Measurements from ENCODE around the gene ALDH1L2.

Gene ALDH1L2

DNA sequence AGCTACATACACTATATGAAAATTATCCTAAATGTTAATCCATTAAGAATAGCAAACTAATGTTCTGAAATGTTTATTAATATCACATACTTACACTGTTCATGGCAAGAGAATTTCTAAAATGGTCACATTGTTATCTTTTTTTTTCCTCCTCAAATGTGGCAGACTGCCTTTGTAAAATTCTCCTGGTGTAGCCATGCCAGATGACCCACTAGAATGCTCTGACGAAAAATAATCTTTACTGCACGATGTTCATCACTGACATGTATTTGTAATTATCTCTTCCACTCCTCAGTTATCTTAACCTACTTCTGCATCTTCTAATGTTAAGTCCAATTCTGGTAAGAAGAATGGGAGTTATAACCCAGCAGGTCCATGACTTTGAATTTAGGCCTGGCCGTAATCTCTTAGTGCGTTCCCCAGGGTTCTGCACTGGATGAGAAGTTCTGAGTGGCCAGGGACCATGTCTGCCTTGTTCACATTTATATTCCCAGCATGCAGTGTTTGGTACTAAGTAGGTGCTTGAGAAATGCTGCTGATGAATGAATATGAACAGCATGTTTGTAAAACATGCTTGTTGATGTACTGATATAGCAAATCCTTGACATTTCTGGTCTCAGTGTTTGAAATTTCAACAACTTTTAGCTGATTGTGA is 51.4 kb downstream of the ALDH1L2 start:
- DNase-seq (ENCODE audit: low read depth) = no peak

GRCh38 chr12:105030820-105031807 is 53.1 kb downstream of the ALDH1L2 start:
- DNase-seq (ENCODE audit: low read depth) = no peak

GRCh38 chr12:105026411-105026810 is 57.8 kb downstream of the ALDH1L2 start:
- no peak for DNase-seq (ENCODE audit: low read depth)

DNA sequence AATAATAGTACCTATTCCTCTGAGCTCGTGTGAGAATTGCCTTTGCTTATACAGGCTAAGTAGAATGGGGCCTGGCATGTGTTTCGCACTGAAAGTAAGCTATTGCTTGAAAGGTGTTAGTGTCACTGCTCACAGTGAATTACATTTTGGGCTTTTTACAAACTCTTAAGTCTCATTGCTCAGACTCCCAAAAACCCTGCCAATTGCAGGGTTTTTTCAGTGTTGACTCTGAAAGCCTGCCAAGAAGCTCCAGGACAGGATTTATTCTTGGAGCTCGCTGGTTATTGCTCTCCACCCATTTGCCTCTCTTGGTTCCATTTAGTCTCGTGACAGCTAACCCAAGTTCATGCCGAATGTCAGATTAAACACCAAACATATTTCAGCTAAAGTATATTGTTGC is 58.4 kb downstream of the ALDH1L2 start:
- DNase-seq (ENCODE audit: low read depth) = no peak

DNA sequence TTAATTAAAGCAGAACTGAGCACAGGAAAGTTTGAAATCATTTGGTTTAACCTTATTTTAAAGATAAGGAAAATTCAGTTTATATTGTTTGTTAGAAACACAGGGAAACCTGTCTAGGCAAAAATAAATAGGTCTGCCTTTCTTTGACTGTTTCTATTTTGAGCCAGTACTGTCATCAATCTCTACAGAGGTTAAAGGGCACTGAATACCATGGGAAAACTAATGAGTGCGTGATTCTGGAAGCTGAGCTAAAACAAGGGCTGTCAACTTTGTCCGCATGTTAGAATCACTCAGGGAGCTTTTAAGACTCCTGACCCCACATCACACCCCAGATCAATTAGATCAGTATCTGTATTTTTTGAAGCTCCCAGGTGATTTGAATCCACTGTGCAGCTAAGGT is 59.3 kb downstream of the ALDH1L2 start:
- no peak for DNase-seq (ENCODE audit: low read depth)

DNA sequence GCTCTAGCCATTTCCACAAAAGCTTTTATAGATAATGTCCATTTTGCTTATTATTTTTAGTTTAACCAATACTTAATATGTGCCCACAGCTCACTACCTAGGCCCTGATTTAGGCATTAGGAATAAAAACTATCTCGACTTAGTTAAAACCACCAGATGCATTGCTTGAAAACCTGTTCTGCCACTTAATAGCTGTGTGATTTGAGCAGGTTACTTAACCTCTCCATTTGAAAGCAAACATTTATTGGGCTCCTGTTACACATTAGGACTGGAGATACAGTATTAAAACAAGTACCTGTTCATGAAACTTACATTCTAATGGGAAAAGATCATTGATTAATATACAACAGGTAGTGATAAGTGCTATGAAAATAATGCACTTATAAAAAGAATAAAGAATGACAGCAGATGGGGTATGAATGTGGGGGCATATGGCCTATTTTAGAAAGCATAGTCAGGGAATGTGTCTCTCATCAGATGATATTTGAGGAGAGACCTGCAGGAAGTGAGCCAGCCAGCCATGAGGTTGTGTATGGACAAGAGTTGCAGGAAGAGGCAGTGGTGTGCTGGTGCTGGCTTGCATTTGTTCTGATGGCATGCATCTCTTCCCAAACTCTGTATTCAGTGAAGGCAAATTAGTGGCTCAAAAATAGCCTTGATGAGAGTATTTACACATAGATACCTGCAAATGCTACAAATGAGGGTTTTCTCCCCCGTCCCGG is 63.9 kb downstream of the ALDH1L2 start:
- DNase-seq (ENCODE audit: low read depth) = no peak

GRCh38 chr12:105018776-105019175 is 65.5 kb downstream of the ALDH1L2 start:
- DNase-seq (ENCODE audit: low read depth) = no peak

GRCh38 chr12:105018012-105018411 is 66.2 kb downstream of the ALDH1L2 start:
- no peak for DNase-seq (ENCODE audit: low read depth)

- no peak for DNase-seq (ENCODE audit: low read depth)
Measured at GRCh38 chr12:105015543-105015942, 68.7 kb downstream of the ALDH1L2 start.

- DNase-seq (ENCODE audit: low read depth) = no peak
Measured at GRCh38 chr12:105014603-105015002, 69.7 kb downstream of the ALDH1L2 start.

GRCh38 chr12:105013892-105014291 is 70.4 kb downstream of the ALDH1L2 start:
- no peak for DNase-seq (ENCODE audit: low read depth)

DNA sequence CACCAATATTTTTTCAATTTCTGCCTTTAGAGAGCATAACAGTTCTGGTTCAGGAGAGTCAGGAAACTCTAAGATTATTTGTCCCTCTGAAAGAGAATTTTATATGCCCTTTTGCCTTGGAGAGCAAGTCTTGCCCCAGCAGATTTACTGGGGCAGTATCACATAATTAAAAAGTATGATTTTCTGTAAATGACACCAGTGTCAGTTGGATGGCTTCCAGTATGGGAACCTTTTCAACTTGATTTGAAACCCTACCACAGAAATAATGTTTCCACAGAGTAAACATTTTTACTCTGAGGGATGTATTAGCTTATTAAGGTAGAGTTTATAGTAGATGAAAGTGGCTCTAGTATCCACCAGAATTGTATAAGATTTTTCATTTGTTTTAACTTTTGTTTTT is 82.8 kb downstream of the ALDH1L2 start:
- no peak for DNase-seq (ENCODE audit: low read depth)

GRCh38 chr12:104999347-104999685 is 84.9 kb downstream of the ALDH1L2 start:
- DNase-seq (ENCODE audit: low read depth) = no peak

DNA sequence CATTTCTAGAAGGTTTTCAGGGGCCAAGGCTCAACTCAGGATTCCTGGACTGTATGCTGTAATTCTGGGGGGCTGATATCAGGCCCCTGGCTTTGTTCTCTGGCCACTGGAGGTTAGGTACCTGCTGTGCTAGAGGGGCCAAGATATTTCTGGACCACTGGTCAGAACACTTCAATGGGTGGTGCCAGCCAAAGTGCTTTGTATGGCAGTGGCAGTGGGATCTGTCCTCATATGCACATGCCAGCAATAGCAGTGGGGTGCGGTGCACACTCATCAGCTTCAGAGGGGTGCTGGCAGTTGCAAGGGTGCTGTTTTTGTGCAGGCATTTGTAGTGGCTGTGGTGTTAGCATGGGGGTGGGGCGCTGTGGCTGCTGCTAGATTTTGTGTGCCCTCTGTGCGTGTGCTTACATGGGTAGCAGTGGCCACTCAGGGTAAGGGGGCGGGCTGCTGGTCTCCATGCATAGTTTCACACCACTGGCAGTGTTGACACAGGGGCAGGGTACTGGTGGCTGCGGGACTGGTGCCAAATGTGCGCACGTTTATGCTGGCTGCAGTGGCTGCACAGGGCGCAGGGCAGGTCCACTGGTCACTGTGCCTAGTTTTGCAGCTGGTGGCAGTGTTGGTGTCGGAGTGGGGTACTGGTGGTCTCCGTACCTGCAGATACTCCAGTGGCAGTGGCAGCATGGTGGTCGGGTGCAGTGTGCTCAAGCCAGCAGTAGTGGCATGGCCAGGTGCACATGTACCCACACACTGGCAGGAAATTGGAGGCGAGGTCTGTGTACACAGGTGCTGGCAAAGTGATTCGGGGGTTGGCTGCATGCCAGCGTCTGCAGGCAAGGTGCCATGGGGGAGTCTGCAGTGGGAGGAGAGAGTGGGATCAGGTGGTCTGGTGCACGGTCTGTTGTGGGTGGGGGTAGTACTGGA is 85.6 kb downstream of the ALDH1L2 start:
- DNase-seq (ENCODE audit: low read depth) = no peak

- DNase-seq (ENCODE audit: low read depth) = no peak
Measured at GRCh38 chr12:104997541-104997940, 86.7 kb downstream of the ALDH1L2 start.

DNA sequence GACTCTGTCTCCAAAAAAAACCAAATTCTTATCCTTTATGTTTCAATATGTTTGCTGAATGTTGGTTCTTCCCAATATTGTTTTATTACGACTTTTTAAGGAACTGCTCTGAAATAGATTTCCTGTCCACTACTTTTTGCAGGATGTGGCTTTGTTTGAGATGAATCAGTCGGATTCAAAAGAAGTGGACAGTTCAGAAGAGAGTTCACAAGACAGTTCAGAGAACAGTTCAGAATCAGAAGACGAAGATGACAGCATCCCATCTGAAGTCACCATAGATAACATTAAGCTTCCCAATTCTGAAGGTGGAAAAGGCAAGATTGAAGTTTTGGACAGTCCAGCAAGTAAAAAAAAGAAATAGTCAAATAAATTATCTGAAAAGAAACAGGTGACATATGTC is 89.9 kb downstream of the ALDH1L2 start:
- no peak for DNase-seq (ENCODE audit: low read depth)

- DNase-seq (ENCODE audit: low read depth) = no peak
Measured at GRCh38 chr12:104991565-104992128, 92.6 kb downstream of the ALDH1L2 start.

DNA sequence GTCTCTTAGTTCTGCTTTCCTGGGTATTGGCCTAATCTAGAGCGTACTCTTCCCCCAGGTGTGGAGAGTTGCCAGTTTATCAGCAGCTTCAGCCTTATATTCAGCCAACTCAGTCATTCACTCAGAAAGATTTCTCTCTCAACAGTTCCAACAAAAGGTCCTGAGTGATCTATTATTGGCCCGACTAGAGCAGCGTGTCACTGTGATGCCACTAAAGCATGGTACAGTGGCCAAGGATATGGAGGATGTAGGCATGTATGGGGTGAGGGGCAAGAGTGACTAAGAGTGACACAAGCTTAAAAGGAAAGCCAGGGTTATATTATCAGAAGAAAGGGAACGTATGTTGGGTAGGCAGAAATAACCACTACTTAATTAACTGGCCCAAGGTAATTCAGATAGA is 93.3 kb downstream of the ALDH1L2 start:
- no peak for DNase-seq (ENCODE audit: low read depth)

GRCh38 chr12:104986022-104986941 is 98.0 kb downstream of the ALDH1L2 start, which contains the start of gene NOPCHAP1:
NOPCHAP1 (plus strand) TSS chr12:104986316; CDS start chr12:104986353, 37 bp downstream.
- DNase-seq (ENCODE audit: low read depth) = peak; percentile 84

DNA sequence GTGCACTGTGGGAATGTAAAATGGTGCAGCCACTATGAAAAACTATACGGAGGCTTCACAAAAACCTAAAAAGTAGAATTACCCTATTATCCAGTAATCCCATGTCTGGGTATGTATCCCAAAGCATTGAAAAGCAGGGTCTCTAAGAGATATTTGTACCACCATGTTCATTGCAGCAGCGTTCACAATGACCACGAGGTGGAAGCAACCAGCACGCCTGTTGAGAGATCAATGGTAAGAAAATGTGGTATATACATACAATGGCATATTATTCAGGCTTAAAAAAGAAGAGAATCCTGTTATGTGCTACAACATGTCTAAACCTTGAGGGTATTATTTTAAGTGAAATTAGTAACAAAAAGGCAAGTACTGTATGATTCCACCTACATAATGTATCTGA is 99.1 kb downstream of the ALDH1L2 start:
- no peak for DNase-seq (ENCODE audit: low read depth)
